Esophagus squamous epithelium (tissue), 5 donors: ENCODE results near the gene IFNK. TPM values are rescaled to one million over a fixed set of nuclear protein-coding genes. Genes with fewer than 3 reads are reported as not detected.
A peak's percentile ranks its signal among the peaks of the same experiment; 100 is the strongest.

Experiments
- DNase-seq: peaks from one replicate; lab custom pipeline; 2025; lab: John Stamatoyannopoulos, UW
- H3K27ac ChIP-seq, 4 donors: fragments of 200-600 bp; sonication (generic); one replicate each; pipeline ENCODE4 v1.5.1; 2016 to 2019; ENCODE audit warnings: mild to moderate bottlenecking in 1 of 4
- H3K27me3 ChIP-seq, 4 donors: fragments of 200-600 bp; sonication (generic); 1 replicate in 3 of 4; 2 replicates in 1 of 4; pipeline versions ENCODE4 v1.5.1 to v1.6.0; 2017 to 2021; ENCODE audit warnings: antibody characterized with exemption in 1 of 4
- H3K36me3 ChIP-seq, 3 donors: fragments of 200-600 bp; sonication (generic); one replicate each; pipeline ENCODE4 v1.5.1; 2016 to 2019
- H3K4me1 ChIP-seq, 3 donors: fragments of 200-600 bp; sonication (generic); one replicate each; pipeline ENCODE4 v1.5.1; 2017 to 2019
- H3K4me3 ChIP-seq, 4 donors: fragments of 200-600 bp; sonication (generic); 1 replicate in 3 of 4; 2 replicates in 1 of 4; pipeline ENCODE4 v1.5.1; 2016 to 2019; ENCODE audit warnings: mild to moderate bottlenecking in 2 of 4, moderate library complexity in 1 of 4
- H3K9me3 ChIP-seq, 3 donors: fragments of 200-600 bp; sonication (generic); one replicate each; pipeline ENCODE4 v1.5.1; 2016 to 2019
- CTCF ChIP-seq, 6 experiments: fragments of 450-650 bp in 4 of 6; fragments of 200-600 bp in 2 of 6; sonication (generic) in 2 of 6; IDR thresholded peaks; one replicate each; pipeline ENCODE4 v1.5.1; 2016 to 2019; ENCODE audit warnings: antibody characterized with exemption in 6 of 6, mild to moderate bottlenecking in 4 of 6, moderate library complexity in 4 of 6
- POLR2A ChIP-seq, 4 donors: fragments of 450-650 bp; IDR thresholded peaks; one replicate each; pipeline ENCODE4 v1.6.1; 2017; ENCODE audit warnings: antibody characterized with exemption in 4 of 4, mild to moderate bottlenecking in 4 of 4, moderate library complexity in 3 of 4
- WGBS, 2 donors: methylation state at CpG; one replicate each; pipeline ENCODE4 v1.1.5; 2018; 5-methylcytosine and 5-hydroxymethylcytosine counted together
- intact Hi-C: fragments of 100-400 bp; cut with DNase I; formaldehyde crosslinking; loops from one replicate; pipeline ENCODE4 v1.15.0; 2022
- total RNA-seq, 4 donors: library from RNA; depleted of rRNA; stranded (reverse); fragments of >200 nt; gene quantifications; one replicate each; pipeline ENCODE4 v1.1.0, GENCODE V29; 2016
- donor health status: DM: yes; HTN: yes; CAD: no.

The IFNK gene
- total RNA-seq, 4 donors from 2014 or later: not detected

- TF ChIP-seq CTCF (IDR thresholded peaks at IDR 0.05) (peak in 1 of 6 experiments; percentile 6), POLR2A (IDR thresholded peaks at IDR 0.05) (peak in 3 of 4 donors; percentile 49 to 84 (median 79))
- Histone ChIP-seq H3K4me3 (peak overlapping the region; percentile 63 to 81 (median 78)), H3K27me3 (no peaks in the 10 kb centered on the region), H3K36me3 (no peaks in the 10 kb centered on the region), H3K4me1 (peaks cover 9 to 29% (median 10%) of the 10 kb centered on the region in 3 donors), H3K27ac (peak overlapping the region; percentile 94 to 99 (median 99)), H3K9me3 (no peaks in the 10 kb centered on the region)
- DNase-seq: peak; percentile 96
- 2% methylated on average over 30 to 32 of the region's 35 CpGs for WGBS, 2 donors
- intact Hi-C loops: no loop called here
Measured at GRCh38 chr9:27573634-27574590, 49.8 kb downstream of the IFNK start.

Other genes starting within 250 kb of the IFNK start
- gene EQTN, start 227.1 kb upstream of the IFNK start, total RNA-seq: not detected
- 1 to 10 TPM; 2.2 to 7.6 (median 5.2) TPM for gene MOB3B, start 5.5 kb downstream of the IFNK start, total RNA-seq
- gene C9orf72, start 49.2 kb downstream of the IFNK start, total RNA-seq: 10 to 100 TPM in 2 of 4 donors, 1 to 10 TPM in 2; 6.6 to 19.5 (median 8.6) TPM